Mucosa of stomach (tissue), 1 donor: ENCODE data around the gene CTNNA1.
"Not testable (repeated sequence)": the region's sequence is repeated elsewhere in the genome, so short reads cannot be mapped to it uniquely, and the experiment has no call there.

ENCODE experiments used
- H3K27me3 ChIP-seq: one replicate; pipeline ENCODE4 v1.7.0; 2013; ENCODE audit warnings: mild to moderate bottlenecking, low read length; ENCODE audit not compliant: control insufficient read depth, insufficient read depth
- H3K36me3 ChIP-seq: one replicate; pipeline ENCODE4 v1.7.0; 2013; ENCODE audit warnings: low read length; ENCODE audit not compliant: control insufficient read depth, insufficient read depth
- H3K4me1 ChIP-seq: one replicate; pipeline ENCODE4 v1.7.0; 2013; ENCODE audit warnings: mild to moderate bottlenecking, low read length; ENCODE audit not compliant: control insufficient read depth, insufficient read depth
- H3K4me3 ChIP-seq: one replicate; pipeline ENCODE4 v1.7.0; 2013; ENCODE audit warnings: low read length
- H3K9ac ChIP-seq: one replicate; pipeline ENCODE4 v1.7.0; 2013; ENCODE audit warnings: mild to moderate bottlenecking, low read length, moderate library complexity
- H3K9me3 ChIP-seq: one replicate; pipeline ENCODE4 v1.7.0; 2013; ENCODE audit warnings: mild to moderate bottlenecking, low read length, moderate library complexity; ENCODE audit not compliant: control insufficient read depth
- donor health status: Pancreatic carcinoma.

The CTNNA1 gene

DNA sequence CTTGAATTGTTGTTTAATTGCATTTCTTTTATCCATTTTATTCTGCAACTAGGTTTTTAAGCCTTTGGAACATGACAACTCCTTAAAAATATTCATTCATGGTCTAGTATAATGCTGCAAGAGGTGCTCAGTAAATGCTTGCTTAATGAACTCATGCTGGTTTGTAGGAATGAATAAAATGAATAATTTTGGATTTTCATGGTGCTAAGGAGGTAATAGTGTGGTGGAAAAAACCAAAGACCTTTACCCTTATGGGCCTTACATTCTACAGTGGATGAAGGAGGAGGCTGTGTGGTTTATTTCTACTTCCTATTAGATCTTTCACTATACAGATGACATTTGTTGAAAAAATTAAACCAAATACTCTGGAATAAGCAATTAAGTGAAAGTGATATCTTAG lies 78.5 kb downstream of the CTNNA1 start:
- peaks cover 3% of the 10 kb centered on the region for H3K36me3 ChIP-seq
- H3K4me1 ChIP-seq = no peaks in the 10 kb centered on the region
- H3K9me3 ChIP-seq = no peaks in the 10 kb centered on the region
- H3K4me3 ChIP-seq = no peak overlapping the region
- H3K9ac ChIP-seq = no peak overlapping the region
- no peaks in the 10 kb centered on the region for H3K27me3 ChIP-seq

DNA sequence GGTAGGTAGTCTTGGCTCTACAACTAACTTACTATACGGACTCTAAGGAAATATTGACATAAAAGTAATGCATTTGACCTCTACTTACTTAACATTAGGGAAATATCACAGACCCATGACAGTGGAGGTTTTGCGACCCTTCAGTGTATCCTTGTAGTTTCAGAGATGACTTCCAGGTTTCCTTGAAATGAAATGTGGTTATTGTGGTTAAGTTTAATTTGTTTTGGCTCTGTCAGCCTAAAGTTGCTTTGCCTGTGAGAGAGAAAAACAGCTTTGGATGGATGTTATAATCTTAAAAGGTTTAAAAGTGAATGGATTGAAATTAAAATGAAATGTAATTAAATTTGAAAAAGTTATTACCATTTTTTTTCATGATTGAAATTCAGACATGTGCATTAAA lies 79.0 kb downstream of the CTNNA1 start:
- Histone ChIP-seq H3K4me3 (no peak overlapping the region), H3K36me3 (peaks cover 3% of the 10 kb centered on the region), H3K27me3 (no peaks in the 10 kb centered on the region), H3K9me3 (no peaks in the 10 kb centered on the region), H3K9ac (no peak overlapping the region), H3K4me1 (no peaks in the 10 kb centered on the region)

DNA sequence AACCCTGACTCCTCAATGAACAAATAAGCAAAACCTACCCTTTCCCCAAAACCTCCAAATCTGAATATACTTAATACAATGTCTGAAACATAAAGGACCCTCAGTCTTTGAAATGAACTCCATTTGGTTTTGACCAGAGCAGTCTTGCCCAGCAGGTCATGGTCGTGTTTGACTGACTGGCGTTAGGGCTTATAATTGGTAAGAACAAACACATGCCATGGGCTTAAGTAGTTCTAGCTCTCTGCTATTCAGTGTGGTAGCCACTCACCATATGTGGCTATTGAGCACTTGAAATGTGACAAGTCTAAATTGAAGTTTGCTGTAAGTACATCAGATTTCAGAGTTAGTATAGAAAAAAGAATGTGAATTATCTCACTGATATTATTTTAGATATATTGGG lies 79.9 kb downstream of the CTNNA1 start:
- Histone ChIP-seq H3K27me3 (no peaks in the 10 kb centered on the region), H3K4me1 (no peaks in the 10 kb centered on the region), H3K9me3 (no peaks in the 10 kb centered on the region), H3K4me3 (no peak overlapping the region), H3K36me3 (no peaks in the 10 kb centered on the region), H3K9ac (no peak overlapping the region)

GRCh38 chr5:138833726-138834480 lies 80.7 kb downstream of the CTNNA1 start:
- H3K27me3 ChIP-seq = no peaks in the 10 kb centered on the region
- H3K36me3 ChIP-seq = no peaks in the 10 kb centered on the region
- H3K4me3 ChIP-seq = no peak overlapping the region
- no peak overlapping the region for H3K9ac ChIP-seq
- H3K9me3 ChIP-seq = no peaks in the 10 kb centered on the region
- H3K4me1 ChIP-seq = no peaks in the 10 kb centered on the region

GRCh38 chr5:138834853-138835252 lies 81.6 kb downstream of the CTNNA1 start:
- not testable (repeated sequence) for H3K9me3 ChIP-seq, H3K4me3 ChIP-seq, H3K4me1 ChIP-seq, H3K36me3 ChIP-seq, H3K9ac ChIP-seq, H3K27me3 ChIP-seq

GRCh38 chr5:138837160-138837559 lies 83.9 kb downstream of the CTNNA1 start:
- Histone ChIP-seq H3K9ac (no peak overlapping the region), H3K27me3 (no peaks in the 10 kb centered on the region), H3K9me3 (no peaks in the 10 kb centered on the region), H3K36me3 (no peaks in the 10 kb centered on the region), H3K4me1 (no peaks in the 10 kb centered on the region), H3K4me3 (no peak overlapping the region)

GRCh38 chr5:138840103-138840502 lies 86.9 kb downstream of the CTNNA1 start:
- Histone ChIP-seq H3K9ac (no peak overlapping the region), H3K36me3 (no peaks in the 10 kb centered on the region), H3K4me1 (peaks cover 19% of the 10 kb centered on the region), H3K27me3 (no peaks in the 10 kb centered on the region), H3K9me3 (no peaks in the 10 kb centered on the region), H3K4me3 (no peak overlapping the region)

- Histone ChIP-seq H3K4me3 (no peak overlapping the region), H3K27me3 (no peaks in the 10 kb centered on the region), H3K9ac (no peak overlapping the region), H3K4me1 (peaks cover 23% of the 10 kb centered on the region), H3K9me3 (no peaks in the 10 kb centered on the region), H3K36me3 (no peaks in the 10 kb centered on the region)
Observed at GRCh38 chr5:138841531-138841930, 88.3 kb downstream of the CTNNA1 start.

DNA sequence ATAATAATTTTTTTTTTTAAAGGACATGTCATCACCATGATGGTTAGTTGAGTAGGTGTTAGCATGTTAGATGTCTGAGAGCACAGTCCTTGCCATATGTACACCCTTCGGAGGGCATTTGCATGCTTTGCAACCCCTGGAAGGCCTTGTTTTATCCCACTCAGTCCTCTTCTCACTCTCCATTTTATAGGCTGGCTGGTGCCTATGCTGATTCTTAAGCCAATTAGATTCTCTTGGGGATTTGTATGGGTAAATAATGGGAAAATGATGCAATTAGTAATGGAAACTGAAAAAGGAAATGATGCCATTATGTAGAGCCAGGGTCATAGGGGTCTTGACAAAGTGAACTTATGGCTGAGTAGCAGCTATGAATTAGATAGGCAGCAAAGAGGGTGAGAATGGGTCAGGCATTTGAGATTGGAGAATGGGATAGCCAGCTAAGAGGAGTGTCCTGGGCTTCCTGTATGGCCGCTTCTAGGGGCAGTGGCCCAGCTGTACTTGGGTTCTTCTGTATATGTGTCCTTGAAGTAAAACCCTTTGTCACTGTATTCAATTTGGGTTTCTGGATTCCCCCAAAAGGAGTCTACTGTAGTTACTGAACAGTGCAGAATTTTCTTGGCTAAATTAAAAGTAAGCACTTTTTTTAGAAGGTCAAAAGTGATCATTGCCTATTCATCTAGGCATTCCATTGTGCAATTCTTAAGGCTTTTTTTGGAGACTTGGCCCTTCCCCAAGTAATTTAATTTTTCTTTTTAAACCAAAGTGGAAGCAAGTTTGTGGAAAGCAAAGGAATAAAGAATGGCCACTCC lies 90.3 kb downstream of the CTNNA1 start:
- H3K4me3 ChIP-seq = no peak overlapping the region
- H3K9me3 ChIP-seq = no peaks in the 10 kb centered on the region
- peaks cover 23% of the 10 kb centered on the region for H3K4me1 ChIP-seq
- H3K9ac ChIP-seq = no peak overlapping the region
- H3K36me3 ChIP-seq = no peaks in the 10 kb centered on the region
- no peaks in the 10 kb centered on the region for H3K27me3 ChIP-seq

DNA sequence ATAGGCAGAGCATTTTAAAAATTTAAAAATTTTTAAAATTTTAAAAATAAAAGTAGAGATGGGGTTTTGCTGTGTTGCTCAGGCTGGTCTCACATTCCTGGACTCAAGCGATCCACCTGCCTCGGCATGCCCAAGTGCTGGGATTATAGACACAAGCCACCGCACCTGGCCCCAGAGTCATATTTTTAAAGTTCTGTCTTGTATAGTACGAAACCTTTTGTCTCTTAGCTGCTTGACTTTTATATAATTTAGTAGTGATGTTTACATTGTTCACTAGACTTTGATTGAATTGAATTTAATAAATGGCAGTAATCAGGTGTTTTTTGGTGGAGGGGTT lies 90.9 kb downstream of the CTNNA1 start:
- Histone ChIP-seq H3K4me3 (no peak overlapping the region), H3K36me3 (no peaks in the 10 kb centered on the region), H3K4me1 (peaks cover 23% of the 10 kb centered on the region), H3K9ac (no peak overlapping the region), H3K9me3 (no peaks in the 10 kb centered on the region), H3K27me3 (no peaks in the 10 kb centered on the region)

- H3K36me3 ChIP-seq = no peaks in the 10 kb centered on the region
- peaks cover 23% of the 10 kb centered on the region for H3K4me1 ChIP-seq
- no peaks in the 10 kb centered on the region for H3K27me3 ChIP-seq
- H3K4me3 ChIP-seq = no peak overlapping the region
- no peaks in the 10 kb centered on the region for H3K9me3 ChIP-seq
- H3K9ac ChIP-seq = no peak overlapping the region
Observed at GRCh38 chr5:138844812-138845513, 91.7 kb downstream of the CTNNA1 start.

DNA sequence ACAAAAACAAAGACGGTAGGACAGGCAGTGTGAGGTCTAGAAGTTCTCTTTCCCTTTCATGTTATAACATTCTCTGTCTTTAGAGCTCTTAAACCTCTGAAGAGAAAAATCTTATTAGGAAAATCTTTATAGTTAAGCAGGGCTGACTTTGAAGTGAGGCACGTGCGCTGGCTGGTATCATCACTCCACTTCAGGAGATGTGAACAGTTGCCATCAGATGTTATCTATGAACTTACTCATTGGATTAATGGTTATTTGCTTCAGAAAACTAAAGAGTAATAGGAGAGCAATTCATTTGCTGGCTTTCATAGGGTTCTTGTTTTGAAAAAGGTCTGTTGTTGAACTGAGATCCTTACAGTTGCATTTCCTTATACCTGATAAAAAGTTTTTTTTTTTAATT lies 96.2 kb downstream of the CTNNA1 start:
- H3K4me1 ChIP-seq = peaks cover 10% of the 10 kb centered on the region
- no peaks in the 10 kb centered on the region for H3K27me3 ChIP-seq
- H3K9ac ChIP-seq = no peak overlapping the region
- H3K9me3 ChIP-seq = no peaks in the 10 kb centered on the region
- H3K4me3 ChIP-seq = no peak overlapping the region
- no peaks in the 10 kb centered on the region for H3K36me3 ChIP-seq
